Upper lobe of left lung (tissue), 6 donors: ENCODE measurements around the gene ELOA. TPM values are rescaled to one million over a fixed set of nuclear protein-coding genes. Genes with fewer than 3 reads are reported as not detected.
"Not testable (repeated sequence)": the region's sequence is repeated elsewhere in the genome, so short reads cannot be mapped to it uniquely, and the experiment has no call there.

Source experiments
- ATAC-seq, 2 donors: fragments of 200-7000 bp; cut with Tn5 transposase; one replicate each; pipeline ENCODE4 v1.9.1; 2022; ENCODE audit warnings: mild to moderate bottlenecking in 2 of 2, moderate library complexity in 2 of 2; ENCODE audit not compliant: low FRiP score in 2 of 2
- DNase-seq, 2 donors: peaks; one replicate each; pipeline ENCODE4 v3.0.0-alpha.2; 2019 to 2020
- H3K27ac ChIP-seq, 4 donors: fragments of 200-600 bp; sonication (generic); one replicate each; pipeline ENCODE4 v1.5.1; 2016 to 2019
- H3K27me3 ChIP-seq, 4 donors: fragments of 200-600 bp; sonication (generic); one replicate each; pipeline ENCODE4 v1.5.1; 2017 to 2019
- H3K36me3 ChIP-seq, 4 donors: fragments of 200-600 bp; sonication (generic); one replicate each; pipeline ENCODE4 v1.5.1; 2016 to 2019
- H3K4me1 ChIP-seq, 4 donors: fragments of 200-600 bp; sonication (generic); one replicate each; pipeline ENCODE4 v1.5.1; 2018 to 2019
- H3K4me3 ChIP-seq, 4 donors: fragments of 200-600 bp; sonication (generic); one replicate each; pipeline ENCODE4 v1.5.1; 2017 to 2019; ENCODE audit warnings: mild to moderate bottlenecking in 2 of 4, moderate library complexity in 1 of 4
- H3K9me3 ChIP-seq, 4 donors: fragments of 200-600 bp; sonication (generic); one replicate each; pipeline ENCODE4 v1.5.1; 2018 to 2019
- CTCF ChIP-seq, 6 experiments: fragments of 450-650 bp in 4 of 6; fragments of 200-600 bp in 2 of 6; sonication (generic) in 2 of 6; IDR thresholded peaks; one replicate each; pipeline ENCODE4 v1.5.1; 2016 to 2019; ENCODE audit warnings: antibody characterized with exemption in 6 of 6
- EP300 ChIP-seq, 4 donors: sonication (generic); formaldehyde crosslinking; IDR thresholded peaks; one replicate each; pipeline ENCODE4 v1.5.1; 2017; ENCODE audit warnings: antibody characterized with exemption in 4 of 4, control low read depth in 2 of 4
- POLR2A ChIP-seq, 4 donors: fragments of 450-650 bp; IDR thresholded peaks; one replicate each; pipeline ENCODE4 v1.5.1; 2016 to 2017; ENCODE audit warnings: antibody characterized with exemption in 4 of 4, mild to moderate bottlenecking in 2 of 4
- POLR2AphosphoS5 ChIP-seq, 2 donors: sonication (generic); formaldehyde crosslinking; IDR thresholded peaks; one replicate each; pipeline ENCODE4 v1.5.1; 2017; ENCODE audit warnings: antibody characterized with exemption in 2 of 2
- WGBS, 2 donors: methylation state at CpG; one replicate each; pipeline ENCODE4 v1.1.5; 2017 to 2018; 5-methylcytosine and 5-hydroxymethylcytosine counted together
- total RNA-seq, 6 donors: library from RNA; depleted of rRNA in 4 of 6; stranded (reverse); fragments of >200 nt in 4 of 6; gene quantifications; one replicate each; pipeline versions ENCODE4 v1.1.0 to v1.2.1, GENCODE V29; 2016 to 2021
- donor health status: DM: no; HTN: no; CAD: no; lungs with moderate emphysema.
- donor health status: DM: no; HTN: yes; CAD: no; lungs with severe emphysema.

The ELOA gene
- total RNA-seq, 6 donors from 2014 or later, result 43.2 to 71.2 (median 59.0) TPM

DNA sequence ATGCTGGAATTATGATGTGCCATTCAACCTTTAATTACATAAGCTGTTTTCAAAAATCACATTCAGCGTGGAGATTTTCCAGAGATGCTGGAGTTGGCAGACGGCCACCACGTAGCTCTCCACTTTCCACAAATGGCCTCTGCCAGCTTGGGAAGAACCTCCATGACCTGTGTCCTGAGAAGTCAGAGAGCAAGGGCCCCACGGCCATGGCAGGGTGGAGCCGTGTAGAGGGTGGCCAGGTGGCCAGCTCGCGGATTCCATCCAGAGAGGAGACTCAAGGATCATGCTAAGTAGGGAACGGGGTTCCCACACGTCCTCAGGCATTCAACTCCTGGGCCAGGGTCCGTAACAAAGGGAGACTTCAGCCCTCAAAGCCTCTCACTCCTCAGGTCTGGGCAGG lies 58.6 kb downstream of the ELOA start:
- TF ChIP-seq POLR2A (IDR thresholded peaks at IDR 0.05) (no peak), CTCF (IDR thresholded peaks at IDR 0.05) (no peak), POLR2AphosphoS5 (IDR thresholded peaks at IDR 0.05) (no peak), EP300 (IDR thresholded peaks at IDR 0.05) (no peak)
- H3K36me3 ChIP-seq, result peaks cover 0 to 31% (median 13%) of the 10 kb centered on the region in 4 donors
- 69 to 77% methylated on average over 10 of the region's 10 CpGs for WGBS, 2 donors
- H3K9me3 ChIP-seq, result no peaks in the 10 kb centered on the region
- peak overlapping the region; percentile 94 to 97 (median 95) for H3K27ac ChIP-seq
- ATAC-seq, result no peak
- no peaks in the 10 kb centered on the region for H3K27me3 ChIP-seq
- DNase-seq, result no peak
- H3K4me3 ChIP-seq, result peak overlapping the region in 1 of 4 donors; percentile 96
- H3K4me1 ChIP-seq, result peaks cover 20 to 48% (median 26%) of the 10 kb centered on the region in 4 donors

DNA sequence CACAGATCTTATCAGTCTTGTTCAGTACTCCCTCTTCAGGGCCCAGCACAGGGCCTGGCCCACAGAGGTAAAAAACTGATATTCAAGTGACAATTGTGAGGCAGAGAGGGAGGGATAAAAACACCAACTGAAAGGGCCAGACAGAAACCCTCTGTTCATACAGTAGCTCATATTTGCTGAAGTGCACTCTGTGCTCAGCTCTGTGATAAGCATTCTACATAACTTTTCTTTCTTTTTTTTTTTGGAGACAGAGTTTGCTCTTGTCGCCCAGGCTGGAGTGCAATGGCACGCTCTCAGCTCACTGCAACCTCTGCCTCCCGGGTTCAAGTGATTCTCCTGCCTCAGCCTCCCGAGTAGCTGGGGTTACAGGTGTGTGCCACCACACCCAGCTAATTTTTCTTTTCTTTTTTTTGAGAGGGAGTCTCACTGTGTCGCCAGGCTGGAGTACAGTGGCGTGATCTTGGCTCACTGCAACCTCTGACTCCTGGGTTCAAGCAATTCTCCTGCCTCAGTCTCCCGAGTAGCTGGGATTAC lies 59.6 kb downstream of the ELOA start:
- H3K27me3 ChIP-seq, H3K4me3 ChIP-seq, DNase-seq, H3K9me3 ChIP-seq, ATAC-seq, H3K27ac ChIP-seq: not testable (repeated sequence)
- WGBS, 2 donors, result 90 to 92% methylated on average over 7 of the region's 7 CpGs
- Histone ChIP-seq H3K4me1 (peaks cover 20 to 38% (median 26%) of the 10 kb centered on the region in 4 donors), H3K36me3 (peaks cover 0 to 32% (median 7%) of the 10 kb centered on the region in 4 donors)

- no peaks in the 10 kb centered on the region for H3K9me3 ChIP-seq
- H3K27ac ChIP-seq, result no peak overlapping the region
- no peak overlapping the region for H3K4me3 ChIP-seq
- H3K4me1 ChIP-seq, result peaks cover 16 to 30% (median 22%) of the 10 kb centered on the region in 4 donors
- H3K27me3 ChIP-seq, result no peaks in the 10 kb centered on the region
- DNase-seq, result no peak
- TF ChIP-seq EP300 (IDR thresholded peaks at IDR 0.05) (no peak), POLR2A (IDR thresholded peaks at IDR 0.05) (no peak), CTCF (IDR thresholded peaks at IDR 0.05) (no peak), POLR2AphosphoS5 (IDR thresholded peaks at IDR 0.05) (no peak)
- H3K36me3 ChIP-seq, result peaks cover 0 to 33% (median 9%) of the 10 kb centered on the region in 4 donors
- no peak for ATAC-seq
- WGBS, 2 donors, result 90 to 94% methylated on average over 5 of the region's 5 CpGs
Measured at GRCh38 chr1:23803674-23804073, 60.4 kb downstream of the ELOA start.

DNA sequence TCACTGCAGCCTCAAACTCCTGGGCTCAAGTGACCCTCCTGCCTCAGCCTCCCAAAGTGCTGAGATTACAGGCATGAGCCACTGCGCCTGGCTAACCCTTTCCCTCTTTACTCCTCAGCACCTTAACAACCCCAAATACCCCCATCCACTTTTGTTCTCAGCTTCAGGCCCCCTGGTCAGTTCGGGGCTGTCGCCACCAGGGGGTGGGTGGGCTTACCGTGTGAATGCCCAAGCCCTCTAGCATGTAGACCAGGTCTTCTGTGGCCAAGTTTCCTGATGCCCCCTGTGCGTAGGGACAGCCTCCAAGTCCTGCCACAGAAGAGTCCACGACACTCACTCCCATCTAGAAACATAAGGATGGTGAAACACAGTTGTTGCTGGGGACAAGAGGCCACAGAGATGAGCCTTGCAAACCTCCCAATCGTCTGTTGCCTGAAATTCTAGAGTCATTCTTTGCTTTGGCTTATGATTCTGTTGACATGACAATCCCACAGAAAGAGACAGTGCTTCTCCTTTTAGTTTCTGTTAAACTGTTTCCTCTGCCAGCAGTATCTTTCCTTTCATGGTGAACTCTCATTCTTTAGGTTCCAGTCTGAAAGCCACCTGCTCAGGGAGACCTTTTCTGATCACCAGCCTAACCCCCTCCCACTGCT lies 61.0 kb downstream of the ELOA start:
- peak in 1 of 2 donors; percentile 50 for DNase-seq
- ATAC-seq, result no peak
- no peaks in the 10 kb centered on the region for H3K9me3 ChIP-seq
- TF ChIP-seq CTCF (IDR thresholded peaks at IDR 0.05) (no peak), POLR2AphosphoS5 (IDR thresholded peaks at IDR 0.05) (no peak), EP300 (IDR thresholded peaks at IDR 0.05) (no peak), POLR2A (IDR thresholded peaks at IDR 0.05) (no peak)
- no peak overlapping the region for H3K4me3 ChIP-seq
- peaks cover 0 to 31% (median 9%) of the 10 kb centered on the region in 4 donors for H3K36me3 ChIP-seq
- WGBS, 2 donors, result 74 to 79% methylated on average over 7 of the region's 7 CpGs
- H3K27me3 ChIP-seq, result no peaks in the 10 kb centered on the region
- peaks cover 9 to 23% (median 16%) of the 10 kb centered on the region in 4 donors for H3K4me1 ChIP-seq
- no peak overlapping the region for H3K27ac ChIP-seq

GRCh38 chr1:23805025-23805424 lies 61.8 kb downstream of the ELOA start:
- DNase-seq, result no peak
- no peak for ATAC-seq
- peaks cover 9 to 23% (median 10%) of the 10 kb centered on the region in 4 donors for H3K4me1 ChIP-seq
- H3K36me3 ChIP-seq, result peaks cover 0 to 31% (median 9%) of the 10 kb centered on the region in 4 donors
- no peaks in the 10 kb centered on the region for H3K27me3 ChIP-seq
- no peaks in the 10 kb centered on the region for H3K9me3 ChIP-seq
- no peak for TF ChIP-seq POLR2AphosphoS5 (IDR thresholded peaks at IDR 0.05)
- no peak for TF ChIP-seq CTCF (IDR thresholded peaks at IDR 0.05)
- no peak for TF ChIP-seq EP300 (IDR thresholded peaks at IDR 0.05)
- no peak for TF ChIP-seq POLR2A (IDR thresholded peaks at IDR 0.05)
- H3K27ac ChIP-seq, result no peak overlapping the region
- 94 to 96% methylated on average over 2 of the region's 2 CpGs for WGBS, 2 donors
- no peak overlapping the region for H3K4me3 ChIP-seq
